Activated CD8-positive, alpha-beta memory T cell treated with anti-CD3 and anti-CD28 coated beads for 24 hours (primary cell): ENCODE measurements around the gene ZNF217.

Experiments
- DNase-seq: peaks from one replicate; pipeline ENCODE4 v3.0.0-alpha.2; 2020

Gene ZNF217

GRCh38 chr20:53582251-53582570 is 11.4 kb downstream of the ZNF217 start:
- DNase-seq, result no peak

- DNase-seq, result peak; percentile 73
Measured at GRCh38 chr20:53581444-53582250, 12.0 kb downstream of the ZNF217 start.

GRCh38 chr20:53580376-53581111 is 13.1 kb downstream of the ZNF217 start:
- peak; percentile 61 for DNase-seq

GRCh38 chr20:53579581-53580375 is 13.9 kb downstream of the ZNF217 start:
- peak; percentile 73 for DNase-seq

- DNase-seq, result no peak
Measured at GRCh38 chr20:53579266-53579580, 14.4 kb downstream of the ZNF217 start.

- DNase-seq, result peak; percentile 71
Measured at GRCh38 chr20:53578492-53579222, 15.0 kb downstream of the ZNF217 start.

- peak; percentile 28 for DNase-seq
Measured at GRCh38 chr20:53576586-53577318, 16.9 kb downstream of the ZNF217 start.

GRCh38 chr20:53576195-53576580 is 17.5 kb downstream of the ZNF217 start:
- no peak for DNase-seq

- peak; percentile 49 for DNase-seq
Measured at GRCh38 chr20:53575481-53576194, 18.0 kb downstream of the ZNF217 start.

GRCh38 chr20:53574819-53575218 is 18.8 kb downstream of the ZNF217 start:
- peak; percentile 45 for DNase-seq

GRCh38 chr20:53574259-53574789 is 19.3 kb downstream of the ZNF217 start:
- DNase-seq, result peak; percentile 24

- no peak for DNase-seq
Measured at GRCh38 chr20:53571555-53572286, 21.9 kb downstream of the ZNF217 start.

- DNase-seq, result peak; percentile 47
Measured at GRCh38 chr20:53570446-53571276, 23.0 kb downstream of the ZNF217 start.

- DNase-seq, result peak; percentile 41
Measured at GRCh38 chr20:53569606-53570307, 23.9 kb downstream of the ZNF217 start.

GRCh38 chr20:53569005-53569404 is 24.6 kb downstream of the ZNF217 start:
- DNase-seq, result no peak

- DNase-seq, result peak; percentile 32
Measured at GRCh38 chr20:53568351-53568750, 25.3 kb downstream of the ZNF217 start.

- no peak for DNase-seq
Measured at GRCh38 chr20:53567379-53567917, 26.2 kb downstream of the ZNF217 start.

- peak; percentile 46 for DNase-seq
Measured at GRCh38 chr20:53566623-53567022, 27.0 kb downstream of the ZNF217 start.

GRCh38 chr20:53565254-53565653 is 28.4 kb downstream of the ZNF217 start:
- DNase-seq, result peak; percentile 46
